Measurements from ENCODE around the gene FOXO3. TPM values are rescaled to one million over a fixed set of nuclear protein-coding genes. Genes with fewer than 3 reads are reported as not detected.
A peak's percentile ranks its signal among the peaks of the same experiment; 100 is the strongest.

Gene FOXO3
- total RNA-seq, 1 donor from 2014 or later = 71.4 TPM

- DNase-seq (ENCODE audit: low spot score) = no peak
Observed at GRCh38 chr6:108711071-108711470, 150.4 kb downstream of the FOXO3 start.

- no peak for DNase-seq (ENCODE audit: low spot score)
Observed at GRCh38 chr6:108711826-108712225, 151.1 kb downstream of the FOXO3 start.

- no peak for DNase-seq (ENCODE audit: low spot score)
Observed at GRCh38 chr6:108712946-108713345, 152.2 kb downstream of the FOXO3 start.

- peak; percentile 39 for DNase-seq (ENCODE audit: low spot score)
Observed at GRCh38 chr6:108714101-108714765, 153.5 kb downstream of the FOXO3 start.

- DNase-seq (ENCODE audit: low spot score) = no peak
Observed at GRCh38 chr6:108714766-108715414, 154.2 kb downstream of the FOXO3 start.

GRCh38 chr6:108715832-108716231 is 155.1 kb downstream of the FOXO3 start:
- no peak for DNase-seq (ENCODE audit: low spot score)

- no peak for DNase-seq (ENCODE audit: low spot score)
Observed at GRCh38 chr6:108716801-108717791, 156.4 kb downstream of the FOXO3 start.

- no peak for DNase-seq (ENCODE audit: low spot score)
Observed at GRCh38 chr6:108719477-108719876, 158.8 kb downstream of the FOXO3 start.

- DNase-seq (ENCODE audit: low spot score) = no peak
Observed at GRCh38 chr6:108720827-108721226, 160.1 kb downstream of the FOXO3 start.

- no peak for DNase-seq (ENCODE audit: low spot score)
Observed at GRCh38 chr6:108721286-108721685, 160.6 kb downstream of the FOXO3 start.

GRCh38 chr6:108723594-108723993 is 162.9 kb downstream of the FOXO3 start:
- no peak for DNase-seq (ENCODE audit: low spot score)

- DNase-seq (ENCODE audit: low spot score) = no peak
Observed at GRCh38 chr6:108726726-108727339, 166.1 kb downstream of the FOXO3 start.

- no peak for DNase-seq (ENCODE audit: low spot score)
Observed at GRCh38 chr6:108727966-108728730, 167.4 kb downstream of the FOXO3 start.

GRCh38 chr6:108728826-108729225 is 168.1 kb downstream of the FOXO3 start:
- DNase-seq (ENCODE audit: low spot score) = no peak

GRCh38 chr6:108730635-108731515 is 170.2 kb downstream of the FOXO3 start:
- no peak for DNase-seq (ENCODE audit: low spot score)

GRCh38 chr6:108732091-108732870 is 171.6 kb downstream of the FOXO3 start:
- no peak for DNase-seq (ENCODE audit: low spot score)

- DNase-seq (ENCODE audit: low spot score) = no peak
Observed at GRCh38 chr6:108733051-108733450, 172.3 kb downstream of the FOXO3 start.

- no peak for DNase-seq (ENCODE audit: low spot score)
Observed at GRCh38 chr6:108733706-108734265, 173.1 kb downstream of the FOXO3 start.

Data from mucosa of gallbladder (tissue), 1 donor.